Smooth muscle cell (in vitro differentiated cells): ENCODE results near the gene OPHN1. TPM values are rescaled to one million over a fixed set of nuclear protein-coding genes. Genes with fewer than 3 reads are reported as not detected.

Experiments
- DNase-seq: peaks from one replicate; lab custom pipeline; 2025; ENCODE audit not compliant: unreplicated experiment; lab: John Stamatoyannopoulos, UW
- H2AFZ ChIP-seq: fragments of 200-600 bp; sonication (generic); 2 replicates; pipeline ENCODE4 v1.6.0; 2016; ENCODE audit warnings: antibody characterized with exemption, low read depth, mild to moderate bottlenecking
- H3F3A ChIP-seq: fragments of 200-600 bp; sonication (generic); 2 replicates; pipeline ENCODE4 v1.6.0; 2017; ENCODE audit warnings: antibody characterized with exemption, low read depth
- H3K27ac ChIP-seq: fragments of 200-600 bp; sonication (generic); 2 replicates; pipeline ENCODE4 v1.5.1; 2016; ENCODE audit warnings: low read depth, mild to moderate bottlenecking
- H3K27me3 ChIP-seq: fragments of 200-600 bp; sonication (generic); 2 replicates; pipeline ENCODE4 v1.6.1; 2016; ENCODE audit warnings: low read depth, mild to moderate bottlenecking
- H3K36me3 ChIP-seq: fragments of 200-600 bp; sonication (generic); 2 replicates; pipeline ENCODE4 v1.5.1; 2016; ENCODE audit warnings: low read depth
- H3K4me1 ChIP-seq: fragments of 200-600 bp; sonication (generic); 2 replicates; pipeline ENCODE4 v1.5.1; 2016; ENCODE audit warnings: low read depth
- H3K4me2 ChIP-seq: fragments of 200-600 bp; sonication (generic); 2 replicates; pipeline ENCODE4 v1.6.0; 2016; ENCODE audit warnings: mild to moderate bottlenecking
- H3K4me3 ChIP-seq: fragments of 200-600 bp; sonication (generic); 2 replicates; pipeline ENCODE4 v1.5.1; 2016; ENCODE audit warnings: mild to moderate bottlenecking
- H3K79me2 ChIP-seq: fragments of 200-600 bp; sonication (generic); 2 replicates; pipeline ENCODE4 v1.6.0; 2016; ENCODE audit warnings: low read depth, mild to moderate bottlenecking
- H3K9ac ChIP-seq: fragments of 200-600 bp; sonication (generic); 2 replicates; pipeline ENCODE4 v1.6.0; 2016; ENCODE audit warnings: low read depth
- H3K9me3 ChIP-seq: fragments of 200-600 bp; sonication (generic); replicated peaks from 2 replicates; pipeline ENCODE4 v1.5.1; 2016; ENCODE audit warnings: low read depth
- H4K20me1 ChIP-seq: fragments of 200-600 bp; sonication (generic); 2 replicates; pipeline ENCODE4 v1.6.0; 2016; ENCODE audit warnings: low read depth
- WGBS: methylation state at CpG from one replicate; pipeline ENCODE4 v1.1.7; 2016; ENCODE audit warnings: low lambda C conversion rate; 5-methylcytosine and 5-hydroxymethylcytosine counted together
- polyA plus RNA-seq: library from polyadenylated mRNA; unstranded; fragments of >200 nt; fragmentation: Nextera tagmentation; extraction: Ambion mirVana; gene quantifications from 2 replicates; pipeline ENCODE4 v1.2.1, GENCODE V29; 2016
- total RNA-seq: library from RNA; depleted of rRNA; stranded (reverse); fragments of >200 nt; gene quantifications from 2 replicates; pipeline ENCODE4 v1.2.3, GENCODE V29; 2014
- TF ChIP-seq, protein P1 (sequence below): fragments of 200-600 bp; sonication (generic); IDR thresholded peaks from 2 replicates; pipeline ENCODE4 v1.5.1; 2017; ENCODE audit warnings: borderline replicate concordance, mild to moderate bottlenecking, antibody characterized with exemption; ENCODE audit not compliant: insufficient read depth, poor library complexity, severe bottlenecking

OPHN1 gene
- total and polyA plus RNA-seq, 2 experiments from 2014 or later = 1.1 to 2.3 TPM

DNA sequence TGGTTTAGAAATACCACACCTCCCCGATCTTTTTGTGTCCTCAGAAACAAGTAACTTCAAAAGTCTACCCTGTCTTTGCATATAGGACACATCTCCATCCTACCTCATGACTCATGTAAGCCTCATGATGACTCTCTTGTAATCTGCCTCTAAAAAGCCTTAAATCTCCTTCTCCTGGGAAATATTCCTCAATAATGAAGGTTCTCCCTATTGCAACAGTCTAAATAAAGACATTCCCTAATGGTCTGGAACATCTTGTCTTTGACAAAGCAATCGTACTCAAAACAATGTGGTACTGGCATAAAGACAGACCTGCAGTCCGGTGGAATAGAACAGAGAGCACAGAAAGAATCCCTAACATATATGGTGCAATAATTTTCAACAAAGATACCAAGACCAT lies 257.7 kb downstream of the OPHN1 start:
- no peaks in the 10 kb centered on the region for H3K4me1 ChIP-seq

DNA sequence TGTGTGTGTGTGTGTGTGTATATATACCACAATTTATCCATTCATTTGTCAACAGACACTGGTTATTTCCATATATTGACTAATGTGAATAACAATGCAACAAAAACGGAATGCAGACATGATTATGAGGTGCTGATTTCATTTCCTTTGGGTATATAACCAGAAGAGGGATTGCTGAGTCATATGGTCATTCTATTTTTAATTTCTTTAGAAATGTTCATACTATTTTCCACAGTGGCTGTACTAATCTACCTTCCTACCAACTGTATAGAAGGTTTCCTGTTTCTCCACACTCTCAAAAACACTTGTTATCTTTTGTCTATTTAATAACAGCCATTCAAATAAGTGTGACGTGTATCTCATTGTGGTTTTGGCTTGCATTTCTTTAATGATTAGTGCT lies 269.9 kb downstream of the OPHN1 start:
- WGBS = 71% methylated on average over 2 of the region's 2 CpGs

More for the DNA sequence above, 257.7 kb downstream of the OPHN1 start:
- Histone ChIP-seq H3K36me3 (no peaks in the 10 kb centered on the region), H2AFZ (no peak overlapping the region), H3K4me2 (no peak overlapping the region), H3K9me3 (no peaks in the 10 kb centered on the region), H3K27ac (no peak overlapping the region), H3K9ac (no peak overlapping the region), H3K79me2 (no peaks in the 10 kb centered on the region), H3K4me3 (no peak overlapping the region), H4K20me1 (no peaks in the 10 kb centered on the region), H3K27me3 (no peaks in the 10 kb centered on the region), H3F3A (no peaks in the 10 kb centered on the region)
- WGBS = 63% methylated on average over 3 of the region's 3 CpGs
- no peak for DNase-seq
- TF ChIP-seq, protein P1, sequence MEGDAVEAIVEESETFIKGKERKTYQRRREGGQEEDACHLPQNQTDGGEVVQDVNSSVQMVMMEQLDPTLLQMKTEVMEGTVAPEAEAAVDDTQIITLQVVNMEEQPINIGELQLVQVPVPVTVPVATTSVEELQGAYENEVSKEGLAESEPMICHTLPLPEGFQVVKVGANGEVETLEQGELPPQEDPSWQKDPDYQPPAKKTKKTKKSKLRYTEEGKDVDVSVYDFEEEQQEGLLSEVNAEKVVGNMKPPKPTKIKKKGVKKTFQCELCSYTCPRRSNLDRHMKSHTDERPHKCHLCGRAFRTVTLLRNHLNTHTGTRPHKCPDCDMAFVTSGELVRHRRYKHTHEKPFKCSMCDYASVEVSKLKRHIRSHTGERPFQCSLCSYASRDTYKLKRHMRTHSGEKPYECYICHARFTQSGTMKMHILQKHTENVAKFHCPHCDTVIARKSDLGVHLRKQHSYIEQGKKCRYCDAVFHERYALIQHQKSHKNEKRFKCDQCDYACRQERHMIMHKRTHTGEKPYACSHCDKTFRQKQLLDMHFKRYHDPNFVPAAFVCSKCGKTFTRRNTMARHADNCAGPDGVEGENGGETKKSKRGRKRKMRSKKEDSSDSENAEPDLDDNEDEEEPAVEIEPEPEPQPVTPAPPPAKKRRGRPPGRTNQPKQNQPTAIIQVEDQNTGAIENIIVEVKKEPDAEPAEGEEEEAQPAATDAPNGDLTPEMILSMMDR = no peak

DNA sequence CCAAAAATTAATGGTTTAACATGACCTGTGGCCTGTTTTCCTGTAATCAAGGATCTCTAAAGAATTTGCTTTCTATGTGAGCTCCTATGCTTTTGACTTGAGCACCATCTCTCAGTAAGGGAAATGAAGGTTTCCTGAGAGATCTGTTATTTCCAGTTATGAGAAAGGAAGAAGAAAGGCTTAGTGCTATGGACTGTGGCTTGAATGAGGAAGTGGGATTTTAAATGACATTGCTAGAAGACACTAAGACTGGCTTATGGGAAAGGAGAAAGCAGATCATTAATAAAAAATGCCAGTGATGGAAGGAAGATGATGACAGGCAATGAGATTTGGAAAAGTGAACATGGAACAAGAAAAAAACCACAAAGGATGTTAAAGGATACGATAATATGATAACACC lies 285.4 kb downstream of the OPHN1 start:
- no peaks in the 10 kb centered on the region for H3K9me3 ChIP-seq
- no peaks in the 10 kb centered on the region for H3K4me1 ChIP-seq
- H3K4me2 ChIP-seq = no peak overlapping the region
- no peak overlapping the region for H3K27ac ChIP-seq
- H4K20me1 ChIP-seq = no peaks in the 10 kb centered on the region
- TF ChIP-seq, protein P1 = no peak
- H3K36me3 ChIP-seq = no peaks in the 10 kb centered on the region
- H3K27me3 ChIP-seq = no peaks in the 10 kb centered on the region
- H3K79me2 ChIP-seq = no peaks in the 10 kb centered on the region
- H3K4me3 ChIP-seq = no peak overlapping the region
- no peak overlapping the region for H3K9ac ChIP-seq
- no peak for DNase-seq
- H2AFZ ChIP-seq = no peak overlapping the region
- 74% methylated on average over 1 of the region's 1 CpG for WGBS
- no peaks in the 10 kb centered on the region for H3F3A ChIP-seq

More for the DNA sequence above, 269.9 kb downstream of the OPHN1 start:
- Histone ChIP-seq H3F3A (no peaks in the 10 kb centered on the region), H3K4me2 (no peak overlapping the region), H3K27ac (no peak overlapping the region), H3K9ac (no peak overlapping the region), H4K20me1 (no peaks in the 10 kb centered on the region), H2AFZ (no peak overlapping the region), H3K79me2 (no peaks in the 10 kb centered on the region), H3K4me3 (no peak overlapping the region), H3K27me3 (no peaks in the 10 kb centered on the region), H3K4me1 (no peaks in the 10 kb centered on the region), H3K36me3 (no peaks in the 10 kb centered on the region), H3K9me3 (no peaks in the 10 kb centered on the region)
- TF ChIP-seq, protein P1 = no peak
- DNase-seq = no peak

DNA sequence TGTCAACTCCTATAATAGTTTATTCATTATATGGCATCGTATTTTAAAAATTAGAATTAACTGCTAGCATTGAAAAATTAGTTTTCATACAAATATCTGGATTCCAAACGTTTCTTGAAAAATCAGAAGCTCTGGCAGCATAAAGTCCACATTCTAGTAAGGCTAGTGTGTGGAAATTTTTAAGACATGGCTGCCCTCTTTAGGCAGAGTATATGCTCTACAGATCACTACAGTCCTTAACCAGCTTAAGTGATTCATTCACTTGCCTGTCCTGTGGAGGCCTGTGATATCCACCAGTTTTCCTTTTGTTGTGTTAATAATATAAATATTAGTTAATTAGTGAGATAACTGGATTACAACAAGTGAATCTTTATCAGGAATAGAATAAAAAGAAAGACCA lies 287.2 kb downstream of the OPHN1 start:
- Histone ChIP-seq H3K27me3 (no peaks in the 10 kb centered on the region), H3K9me3 (no peaks in the 10 kb centered on the region), H3K4me1 (no peaks in the 10 kb centered on the region), H3K4me2 (no peak overlapping the region), H3K9ac (no peak overlapping the region), H2AFZ (no peak overlapping the region), H3K27ac (no peak overlapping the region), H3K36me3 (no peaks in the 10 kb centered on the region), H4K20me1 (no peaks in the 10 kb centered on the region), H3K4me3 (no peak overlapping the region), H3K79me2 (no peaks in the 10 kb centered on the region), H3F3A (no peaks in the 10 kb centered on the region)
- 22% methylated on average over 2 of the region's 2 CpGs for WGBS
- no peak for DNase-seq
- TF ChIP-seq, protein P1 = peak; percentile 43
